Measurements from ENCODE around the gene TMEM131.
"Not testable (repeated sequence)": the region's sequence is repeated elsewhere in the genome, so short reads cannot be mapped to it uniquely, and the experiment has no call there.

TMEM131 gene

DNA sequence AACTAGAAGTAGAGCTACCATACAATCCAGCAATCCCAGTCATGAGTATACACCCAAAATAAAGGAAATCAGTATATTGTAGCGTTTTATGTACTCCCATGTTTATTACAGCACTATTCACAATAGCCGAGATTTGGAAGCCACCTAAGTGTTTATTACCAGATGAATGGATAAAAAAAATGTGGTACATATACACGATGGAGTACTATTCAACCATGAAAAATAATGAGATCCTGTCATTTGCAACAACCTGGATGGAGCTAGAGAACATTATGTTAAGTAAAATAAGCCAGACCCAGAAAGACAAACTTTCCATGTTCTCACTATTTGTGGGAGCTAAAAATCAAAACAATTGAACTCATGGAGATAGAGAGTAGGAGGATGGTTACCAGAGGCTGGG is 131.9 kb downstream of the TMEM131 start:
- no peak for DNase-seq (ENCODE audit: low read depth)

DNA sequence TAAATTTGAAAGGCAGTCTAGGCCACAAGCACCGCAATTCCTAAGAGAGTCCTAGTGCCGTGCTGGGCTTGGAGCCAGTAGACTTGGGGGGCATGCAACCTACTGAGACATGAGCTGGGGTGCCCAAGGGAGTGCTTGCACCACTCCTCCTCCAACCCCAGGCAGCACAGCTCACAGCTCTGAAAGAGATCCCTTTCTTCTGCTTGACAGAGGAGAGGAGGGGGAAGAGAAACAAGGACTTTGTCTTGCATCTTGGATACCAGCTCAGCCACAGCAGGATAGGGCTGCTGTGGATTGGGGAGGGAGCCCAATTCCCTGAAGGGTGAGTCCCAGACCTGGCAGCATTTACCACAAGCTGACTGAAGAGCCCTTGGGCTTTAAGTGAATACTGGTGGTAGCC is 134.6 kb downstream of the TMEM131 start:
- no peak for DNase-seq (ENCODE audit: low read depth)

DNA sequence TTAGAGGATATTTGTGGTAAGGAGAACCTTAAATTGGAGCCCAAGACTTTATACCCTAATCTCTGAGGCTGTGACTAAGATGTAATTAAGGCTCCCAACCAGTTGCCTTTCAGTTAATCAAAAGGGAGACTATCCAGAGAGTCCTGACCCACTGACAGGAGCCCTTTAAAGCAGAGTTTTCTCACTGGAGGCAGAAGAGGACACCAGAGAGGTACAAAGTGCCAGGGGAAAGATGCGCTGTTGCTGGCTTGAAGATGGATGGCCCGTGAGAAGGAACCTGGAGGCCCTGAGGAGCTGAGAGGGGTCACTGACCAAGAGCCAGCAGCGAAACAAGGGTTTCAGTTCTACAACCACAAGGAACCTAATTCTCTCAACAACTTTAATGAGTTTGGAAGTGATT is 137.3 kb downstream of the TMEM131 start:
- DNase-seq (ENCODE audit: low read depth) = no peak

DNA sequence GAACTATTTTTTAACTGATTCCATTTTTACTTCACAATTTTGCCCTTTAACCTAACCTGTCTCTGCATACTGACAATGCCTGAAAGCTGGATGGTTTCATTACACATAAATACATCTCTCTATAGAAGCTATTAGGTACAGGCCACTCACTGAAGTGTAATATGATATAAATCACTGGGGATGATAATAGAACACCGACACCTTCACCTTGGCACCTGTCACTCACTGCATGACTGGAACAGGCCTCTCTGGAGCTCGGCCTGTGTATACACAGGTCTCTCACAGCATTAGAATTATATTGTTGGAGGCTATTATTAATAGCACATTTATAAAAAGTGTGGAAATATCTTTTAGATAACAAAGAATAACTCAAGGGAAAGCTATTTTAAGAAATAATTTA is 138.2 kb downstream of the TMEM131 start:
- DNase-seq (ENCODE audit: low read depth) = no peak

DNA sequence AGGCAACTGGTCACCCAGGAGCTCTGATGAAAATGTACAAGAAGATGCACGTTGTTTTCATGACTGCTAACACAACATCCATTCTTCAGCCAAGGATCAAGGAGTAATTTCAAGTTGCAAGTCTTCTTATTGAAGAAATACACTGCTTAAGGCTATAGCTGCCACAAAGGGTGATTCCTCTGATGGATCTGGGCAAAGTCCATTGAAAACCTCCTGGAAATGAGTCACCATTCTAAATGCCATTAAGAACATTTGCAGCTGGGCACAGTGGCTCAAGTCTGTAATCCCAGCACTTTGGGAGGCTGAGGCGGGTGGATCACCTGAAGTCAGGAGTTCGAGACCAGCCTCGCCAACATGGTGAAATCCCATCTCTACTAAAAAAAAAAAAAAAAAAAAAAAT is 142.7 kb downstream of the TMEM131 start:
- not testable (repeated sequence) for DNase-seq (ENCODE audit: low read depth)

DNA sequence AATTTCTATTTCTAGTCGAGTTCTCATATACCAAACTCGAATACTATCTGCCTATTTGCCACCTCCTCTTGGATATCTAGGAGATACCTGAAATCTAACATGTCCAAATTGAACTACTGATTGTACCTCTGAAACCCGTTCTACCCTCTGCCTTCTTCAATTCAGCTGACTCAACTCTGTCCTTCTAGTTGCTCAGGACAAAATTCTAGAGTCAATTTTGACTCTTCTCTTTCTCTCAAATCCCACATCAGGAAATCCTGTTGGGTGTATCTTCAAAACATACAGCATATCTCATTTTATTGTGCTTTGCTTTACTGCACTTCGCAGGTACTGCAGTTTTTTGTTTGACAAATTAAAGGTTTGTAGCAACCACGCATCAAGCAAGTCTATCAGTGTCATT is 144.6 kb downstream of the TMEM131 start:
- no peak for DNase-seq (ENCODE audit: low read depth)

DNA sequence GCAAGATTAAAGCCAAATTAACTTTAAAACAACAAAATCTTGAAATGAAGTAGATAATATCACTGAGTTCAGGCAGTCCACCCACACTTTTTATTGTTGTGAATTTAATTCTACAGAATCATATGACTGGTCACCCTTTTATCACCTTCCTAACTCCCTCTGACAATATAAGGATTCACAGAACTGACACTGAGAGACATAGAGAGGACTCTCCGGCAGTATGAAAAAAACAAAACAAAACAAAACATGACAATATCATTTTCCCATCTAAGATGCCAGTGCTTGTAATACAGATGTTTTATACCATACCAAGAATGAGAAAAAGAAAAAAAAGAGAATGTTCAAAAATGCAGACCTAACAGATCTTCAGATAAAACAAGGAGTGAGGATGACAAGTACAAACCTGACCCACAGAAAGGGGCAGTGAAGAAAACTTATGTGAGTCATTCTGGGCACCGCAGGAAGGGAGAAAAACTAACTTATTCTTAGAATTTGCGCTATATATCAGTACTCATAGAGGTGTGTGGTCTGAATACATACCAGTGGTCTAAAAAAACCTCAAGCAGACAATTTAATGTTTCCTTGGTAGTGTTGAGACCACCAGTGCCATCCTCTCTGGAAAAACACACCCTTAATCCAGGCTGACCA is 145.7 kb downstream of the TMEM131 start:
- no peak for DNase-seq (ENCODE audit: low read depth)

DNA sequence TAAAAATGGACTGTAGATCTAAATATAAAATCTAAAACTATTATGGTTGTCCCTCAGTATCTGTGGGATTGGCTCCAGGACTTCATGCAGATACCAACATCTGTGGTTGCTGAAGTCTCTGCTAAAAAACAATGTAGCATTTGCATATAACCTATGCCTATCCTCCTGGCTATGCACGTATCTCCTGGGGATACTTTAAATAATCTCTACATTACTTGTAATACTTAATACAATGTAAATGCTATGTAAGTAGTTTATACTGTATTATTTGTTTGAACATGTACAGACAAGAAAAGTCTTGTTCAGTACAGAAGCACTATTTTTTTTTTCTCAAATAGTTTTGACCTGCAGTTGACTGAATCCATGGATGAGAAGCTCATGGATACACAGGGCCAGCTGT is 147.4 kb downstream of the TMEM131 start:
- DNase-seq (ENCODE audit: low read depth) = no peak

DNA sequence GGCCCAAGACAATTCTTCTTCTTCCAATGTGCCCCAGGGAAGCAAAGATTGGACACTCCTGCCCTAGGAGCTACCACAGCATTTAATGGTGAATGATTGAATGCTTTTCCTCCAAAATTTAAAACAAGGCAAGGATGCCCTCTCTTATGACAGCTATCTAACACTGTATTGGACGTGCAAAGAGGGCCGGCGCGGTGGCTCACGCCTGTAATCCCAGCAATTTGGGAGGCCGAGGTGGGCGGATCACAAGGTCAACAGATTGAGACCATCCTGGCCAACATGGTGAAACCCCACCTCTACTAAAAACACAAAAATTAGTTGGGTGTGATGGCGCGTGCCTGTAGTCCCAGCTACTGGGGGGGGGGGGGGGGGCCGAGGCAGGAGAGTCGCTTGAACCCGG is 149.0 kb downstream of the TMEM131 start:
- not testable (repeated sequence) for DNase-seq (ENCODE audit: low read depth)

DNA sequence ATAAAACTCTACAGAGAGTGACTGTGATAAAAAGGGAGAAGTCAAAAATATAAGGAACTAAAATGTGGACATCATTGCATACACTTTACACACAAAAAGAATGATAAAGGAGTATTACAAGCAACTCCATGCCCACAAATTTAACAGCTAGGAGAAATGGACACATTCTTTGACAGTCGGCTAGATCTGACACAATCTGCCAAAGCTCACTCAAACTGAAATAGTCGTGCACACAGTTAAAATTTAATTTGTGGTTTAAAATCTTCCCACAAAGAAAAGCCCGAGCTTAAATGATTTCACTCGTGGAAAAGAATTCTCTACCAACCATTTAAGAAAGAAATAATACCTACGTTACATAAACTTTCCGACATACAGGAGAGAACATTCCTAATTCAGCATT is 149.9 kb downstream of the TMEM131 start:
- no peak for DNase-seq (ENCODE audit: low read depth)

DNA sequence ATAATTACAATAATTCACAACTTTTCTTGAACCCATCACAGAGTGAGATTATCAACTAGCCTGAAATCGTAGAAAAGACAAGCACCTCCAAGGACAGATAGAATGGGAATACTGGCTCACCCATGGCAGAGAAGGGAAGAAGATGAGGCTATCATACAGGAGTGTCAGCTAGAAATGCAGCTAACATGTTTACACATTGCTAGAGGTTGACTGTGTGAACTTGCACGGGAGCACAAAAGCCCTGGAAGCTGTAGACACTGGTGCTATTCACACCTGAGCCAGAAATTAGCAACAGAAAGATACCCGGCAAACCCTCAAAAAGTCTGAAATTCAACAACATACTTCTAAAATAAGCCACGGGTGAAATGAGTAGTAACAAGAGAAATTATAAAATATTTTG is 150.6 kb downstream of the TMEM131 start:
- DNase-seq (ENCODE audit: low read depth) = no peak

DNA sequence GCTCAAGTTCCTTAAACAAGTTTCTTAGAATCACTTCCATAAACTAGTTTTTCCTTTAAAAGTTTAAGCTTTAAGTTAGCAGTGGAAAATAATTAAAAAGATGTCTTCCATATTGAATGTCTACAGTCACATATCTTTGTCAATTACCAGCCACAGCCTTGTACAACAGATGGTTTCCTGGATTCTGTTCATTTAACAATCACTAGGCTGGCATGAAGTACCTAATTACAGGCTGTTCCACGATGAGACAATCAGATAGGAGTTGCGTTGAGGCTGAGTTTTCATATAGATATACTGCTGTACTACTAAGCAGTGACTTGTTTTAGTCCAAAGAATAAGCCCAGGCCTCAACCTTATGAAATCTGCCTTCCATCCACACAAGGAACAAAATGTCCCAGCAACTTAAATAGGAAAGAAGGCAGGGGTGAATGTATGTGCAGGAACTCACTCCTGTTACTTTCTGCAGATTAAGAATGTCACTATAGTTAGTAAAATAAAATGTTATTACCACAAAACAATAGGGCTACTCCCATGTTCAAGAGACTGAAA is 151.4 kb downstream of the TMEM131 start:
- DNase-seq (ENCODE audit: low read depth) = no peak

DNA sequence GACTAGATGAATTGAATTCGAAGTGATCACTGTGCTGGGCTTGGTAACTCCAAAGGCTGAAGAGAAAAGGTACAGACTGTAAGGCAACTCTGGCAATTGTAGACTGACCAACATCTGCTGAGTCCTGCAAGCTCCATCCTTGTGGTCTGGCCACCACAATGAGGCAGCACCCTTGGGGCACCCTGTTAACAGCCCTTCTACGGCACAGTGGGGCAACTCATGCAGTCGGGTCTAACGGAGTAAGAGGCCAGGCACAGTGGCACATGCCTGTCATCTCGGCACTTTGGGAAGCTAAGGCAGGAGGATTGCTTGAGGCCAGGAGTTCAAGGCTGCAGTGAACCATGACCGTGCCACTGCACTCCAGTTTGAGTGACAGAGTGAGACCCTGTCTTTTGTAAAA is 155.6 kb downstream of the TMEM131 start:
- no peak for DNase-seq (ENCODE audit: low read depth)

DNA sequence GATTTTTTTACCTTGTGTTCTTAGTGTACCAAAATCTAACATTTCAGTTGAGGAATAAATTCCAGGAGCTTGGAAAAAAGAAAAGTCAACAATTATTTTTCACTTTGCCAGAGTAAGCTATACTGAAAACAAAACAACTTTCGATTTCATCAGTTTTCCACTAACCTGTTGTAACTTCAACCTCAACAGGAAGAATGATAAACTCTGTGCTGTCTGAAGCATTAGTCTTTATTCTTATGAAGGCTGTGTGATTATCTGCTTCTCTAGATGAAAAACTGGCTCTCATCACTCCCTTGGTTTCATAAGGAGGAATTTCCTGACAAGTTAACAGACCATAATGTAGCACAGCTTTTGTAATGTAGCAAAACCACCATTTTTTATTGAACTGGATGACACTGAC is 161.1 kb downstream of the TMEM131 start:
- no peak for DNase-seq (ENCODE audit: low read depth)

DNA sequence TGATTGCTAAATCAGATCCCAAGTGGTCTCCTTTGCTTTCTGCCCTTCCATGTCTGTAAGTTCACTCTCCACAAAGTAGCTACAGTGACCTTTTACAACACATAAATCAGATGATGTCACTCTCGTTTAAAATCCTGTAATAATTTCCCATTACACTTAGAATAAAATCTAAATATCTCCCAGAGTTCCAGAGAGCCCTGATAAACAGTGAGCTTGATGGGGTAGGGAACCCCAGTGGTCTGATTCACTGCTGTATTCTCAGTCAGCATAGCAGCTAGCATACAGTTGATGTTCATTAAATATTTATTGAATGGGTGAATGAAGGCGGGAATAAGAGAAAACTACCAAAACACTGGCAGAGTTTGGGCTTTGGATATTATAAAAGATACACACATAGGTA is 164.6 kb downstream of the TMEM131 start:
- DNase-seq (ENCODE audit: low read depth) = no peak

DNA sequence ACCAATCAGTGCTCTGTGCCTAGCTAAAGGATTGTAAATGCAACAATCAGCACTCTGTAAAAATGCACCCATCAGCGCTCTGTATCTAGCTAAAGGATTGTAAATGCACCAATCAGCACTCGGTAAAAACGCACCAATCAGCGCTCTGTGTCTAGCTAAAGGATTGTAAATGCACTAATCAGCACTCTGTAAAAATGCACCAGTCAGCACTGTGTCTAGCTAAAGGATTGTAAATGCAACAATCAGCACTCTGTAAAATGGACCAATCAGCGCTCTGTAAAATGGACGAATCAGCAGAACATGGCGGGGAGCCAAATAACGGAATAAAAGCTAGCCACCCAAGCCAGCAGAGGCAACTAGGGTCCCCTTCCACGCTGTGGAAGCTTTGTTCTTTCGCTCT is 166.5 kb downstream of the TMEM131 start:
- DNase-seq (ENCODE audit: low read depth) = not testable (repeated sequence)

DNA sequence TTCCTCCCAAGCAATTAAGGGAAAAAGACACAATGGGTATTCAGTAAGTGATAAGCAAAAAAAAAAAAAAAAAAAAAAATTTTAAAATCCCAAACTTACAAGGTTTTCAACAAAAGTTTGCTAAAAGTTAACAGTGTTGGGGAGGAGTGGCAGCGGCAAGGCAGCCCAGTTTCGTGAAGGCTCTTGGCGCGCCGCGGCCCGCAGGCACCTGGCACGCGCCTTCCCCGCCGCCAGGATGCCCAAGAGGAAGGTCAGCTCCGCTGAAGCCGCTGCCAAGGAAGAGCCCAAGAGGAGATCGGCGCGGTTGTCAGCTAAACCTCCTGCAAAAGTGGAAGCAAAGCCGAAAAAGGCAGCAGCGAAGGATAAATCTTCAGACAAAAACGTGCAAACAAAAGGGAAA is 168.7 kb downstream of the TMEM131 start:
- DNase-seq (ENCODE audit: low read depth) = not testable (repeated sequence)

DNA sequence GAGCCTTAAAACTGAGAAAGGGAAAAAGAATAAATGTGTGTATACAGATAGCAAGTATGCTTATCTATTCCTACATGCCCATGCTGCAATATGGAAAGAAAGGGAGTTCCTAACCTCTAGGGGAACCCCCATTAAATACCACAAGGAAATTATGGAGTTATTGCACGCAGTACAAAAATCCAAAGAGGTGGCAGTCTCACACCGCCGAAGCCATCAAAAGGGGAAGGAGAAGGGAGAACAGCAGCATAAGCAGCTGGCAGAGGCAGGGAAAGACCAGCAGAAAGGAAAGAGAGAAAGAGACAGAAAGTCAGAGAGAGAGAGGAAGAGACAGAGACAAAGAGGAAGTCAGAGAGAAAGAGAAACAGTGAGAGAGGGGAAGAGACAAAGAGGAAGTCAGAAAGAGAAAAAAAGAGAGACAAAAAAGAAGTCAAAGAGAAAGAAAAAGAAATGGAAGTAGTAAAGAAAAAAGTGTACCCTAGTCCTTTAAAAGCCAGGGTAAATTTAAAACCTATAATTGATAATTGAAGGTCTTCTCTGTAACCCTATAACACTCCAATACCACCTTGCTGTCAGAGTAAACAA is 169.4 kb downstream of the TMEM131 start:
- DNase-seq (ENCODE audit: low read depth) = not testable (repeated sequence)

DNA sequence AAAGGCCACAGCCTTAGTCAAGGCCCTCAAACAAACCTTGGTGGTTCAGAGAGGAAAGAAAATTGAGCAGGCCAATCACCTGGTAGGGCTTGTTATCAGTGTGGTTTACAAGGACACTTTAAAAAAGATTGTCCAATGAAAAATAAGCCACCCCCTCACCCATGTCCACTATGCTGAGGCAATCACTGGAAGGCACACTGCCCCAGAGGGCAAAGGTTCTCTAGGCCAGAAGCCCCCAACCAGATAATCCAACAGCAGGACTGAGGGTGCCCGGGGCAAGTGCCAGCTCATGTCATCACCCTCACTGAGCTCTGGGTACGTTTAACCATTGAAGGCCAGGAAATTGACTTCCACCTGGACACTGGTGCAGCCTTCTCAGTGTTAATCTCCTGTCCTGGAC is 171.7 kb downstream of the TMEM131 start:
- not testable (repeated sequence) for DNase-seq (ENCODE audit: low read depth)

DNA sequence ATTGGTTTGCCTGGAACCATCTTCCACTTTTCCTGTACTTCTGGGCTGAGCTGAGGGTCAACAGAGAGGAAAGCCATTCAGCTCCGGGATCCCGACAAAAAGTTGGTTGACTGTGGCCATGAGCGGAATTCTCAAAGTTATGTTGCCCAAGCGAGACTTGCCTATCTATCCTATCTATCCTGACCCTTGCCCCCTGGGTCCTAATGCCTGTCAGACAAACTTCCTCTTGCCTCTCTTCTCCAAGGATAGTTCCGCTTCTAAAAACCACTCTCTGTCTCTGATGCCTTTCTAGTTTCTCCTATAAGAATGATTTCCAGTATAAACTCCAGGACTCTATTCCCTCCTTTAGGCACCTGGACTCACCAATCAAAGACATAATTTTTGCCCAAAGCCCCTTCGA is 173.9 kb downstream of the TMEM131 start:
- DNase-seq (ENCODE audit: low read depth) = not testable (repeated sequence)

DNA sequence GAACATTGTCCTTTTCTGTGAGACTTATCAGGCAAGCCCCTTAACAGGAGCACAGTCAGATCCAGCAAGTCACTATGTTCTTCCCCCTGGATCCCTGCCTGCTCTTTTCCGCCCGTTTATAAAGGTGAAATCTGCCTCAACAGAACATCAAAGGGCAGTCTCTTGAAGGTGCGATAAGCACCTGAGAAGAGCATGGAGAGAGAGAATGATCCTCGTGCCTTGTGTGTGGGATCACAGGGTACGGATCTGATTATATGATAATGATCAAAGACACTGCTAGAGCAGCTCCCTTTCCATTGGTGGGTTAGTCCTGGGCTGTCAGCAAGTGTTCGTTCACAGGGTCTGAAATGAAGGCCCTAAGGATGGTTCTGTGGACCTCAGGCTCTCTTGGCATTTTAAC is 176.0 kb downstream of the TMEM131 start:
- no peak for DNase-seq (ENCODE audit: low read depth)

DNA sequence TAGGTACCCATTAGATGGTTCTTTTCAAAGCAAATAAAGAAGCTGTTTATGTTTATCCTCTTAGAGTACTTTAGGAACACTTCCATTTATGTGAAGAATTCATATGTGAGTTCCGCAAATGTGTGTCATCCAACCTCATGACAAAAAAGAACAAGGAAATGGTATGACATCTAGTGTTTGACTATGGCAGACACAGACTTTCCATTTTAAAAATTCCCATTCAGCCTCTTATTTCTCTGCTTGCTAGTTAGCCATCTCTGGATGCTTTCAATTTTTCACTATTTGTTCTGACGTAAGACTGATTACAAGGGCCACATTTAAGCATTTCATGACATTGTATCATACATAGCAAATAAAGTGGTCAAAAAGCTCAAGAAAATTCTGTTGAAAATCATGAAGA is 179.3 kb downstream of the TMEM131 start:
- no peak for DNase-seq (ENCODE audit: low read depth)

DNA sequence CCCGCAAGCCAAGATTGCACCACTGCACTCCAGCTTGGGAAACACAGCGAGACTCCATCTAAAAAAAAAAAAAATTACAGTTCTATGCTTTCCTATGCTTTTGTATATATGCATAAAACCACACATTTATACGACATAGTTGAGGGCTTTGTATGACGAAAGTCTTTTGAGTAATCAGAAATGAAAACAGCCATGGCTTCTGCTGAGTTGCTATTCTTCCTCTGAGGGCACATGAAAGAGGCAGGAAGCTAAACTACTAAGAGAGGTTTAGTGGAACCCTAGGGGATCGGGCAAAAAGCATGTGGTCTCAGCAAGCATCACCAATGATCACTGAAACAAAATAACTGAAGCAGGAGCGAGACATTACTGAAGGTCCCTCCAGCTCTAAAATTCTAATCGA is 182.8 kb downstream of the TMEM131 start:
- no peak for DNase-seq (ENCODE audit: low read depth)

DNA sequence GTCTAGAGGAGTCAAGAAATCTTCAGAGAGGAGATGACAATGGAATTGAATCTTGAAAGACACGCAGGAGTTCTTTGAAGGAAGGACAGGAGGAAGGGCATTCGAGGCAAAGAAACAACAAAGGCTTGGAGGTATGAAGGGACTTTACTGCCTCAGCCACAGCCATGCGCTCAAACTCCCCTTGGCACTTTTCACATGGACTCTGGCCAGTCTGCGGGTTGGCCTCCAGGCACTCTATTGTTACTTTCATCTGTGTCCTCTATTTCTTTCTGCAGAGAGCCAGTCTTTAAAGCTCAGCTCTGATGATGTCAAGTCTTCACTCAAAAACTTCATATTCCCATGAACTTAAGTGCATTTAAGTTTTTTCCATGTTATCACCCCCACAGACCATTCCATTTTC is 186.9 kb downstream of the TMEM131 start:
- DNase-seq (ENCODE audit: low read depth) = no peak

All from stimulated activated CD8-positive, alpha-beta memory T cell treated with anti-CD3 and anti-CD28 coated beads, Interleukin-4, amount 100 ng/mL, for 24 hours (primary cell).